ENCODE data around the gene ACYP2. TPM values are rescaled to one million over a fixed set of nuclear protein-coding genes. Genes with fewer than 3 reads are reported as not detected.

Gene ACYP2
- total RNA-seq, 6 donors from 2014 or later, result 8.9 to 15.7 (median 14.8) TPM

GRCh38 chr2:54189539-54189938 is 74.1 kb downstream of the ACYP2 start:
- H3K4me3 ChIP-seq, result no peak overlapping the region
- no peaks in the 10 kb centered on the region for H3K4me1 ChIP-seq
- no peaks in the 10 kb centered on the region for H3K27me3 ChIP-seq
- DNase-seq (no peak), ATAC-seq (ENCODE audit: low FRiP score in 2 of 2) (no peak)
- WGBS, 2 donors, result 78 to 90% methylated on average over 2 of the region's 2 CpGs
- H3K36me3 ChIP-seq, result no peaks in the 10 kb centered on the region
- H3K27ac ChIP-seq, result no peak overlapping the region
- no peaks in the 10 kb centered on the region for H3K9me3 ChIP-seq
- TF ChIP-seq POLR2AphosphoS5 (IDR thresholded peaks at IDR 0.05) (no peak), POLR2A (IDR thresholded peaks at IDR 0.05) (no peak), CTCF (IDR thresholded peaks at IDR 0.05) (no peak), EP300 (IDR thresholded peaks at IDR 0.05) (no peak)

- Histone ChIP-seq H3K27ac (no peak overlapping the region), H3K36me3 (no peaks in the 10 kb centered on the region), H3K9me3 (no peaks in the 10 kb centered on the region), H3K4me3 (no peak overlapping the region), H3K27me3 (no peaks in the 10 kb centered on the region), H3K4me1 (no peaks in the 10 kb centered on the region)
- 88 to 97% methylated on average over 2 of the region's 2 CpGs for WGBS, 2 donors
- ATAC-seq (ENCODE audit: low FRiP score in 2 of 2), result no peak
- no peak for DNase-seq
- TF ChIP-seq EP300 (IDR thresholded peaks at IDR 0.05), result no peak
- no peak for TF ChIP-seq CTCF (IDR thresholded peaks at IDR 0.05)
- no peak for TF ChIP-seq POLR2AphosphoS5 (IDR thresholded peaks at IDR 0.05)
- no peak for TF ChIP-seq POLR2A (IDR thresholded peaks at IDR 0.05)
Measured at GRCh38 chr2:54191361-54192135, 76.1 kb downstream of the ACYP2 start.

GRCh38 chr2:54194761-54195750 is 79.6 kb downstream of the ACYP2 start:
- H3K36me3 ChIP-seq, result no peaks in the 10 kb centered on the region
- 88 to 91% methylated on average over 8 of the region's 8 CpGs for WGBS, 2 donors
- TF ChIP-seq POLR2A (IDR thresholded peaks at IDR 0.05), result no peak
- TF ChIP-seq CTCF (IDR thresholded peaks at IDR 0.05), result no peak
- no peak for TF ChIP-seq EP300 (IDR thresholded peaks at IDR 0.05)
- ATAC-seq (ENCODE audit: low FRiP score in 2 of 2), result no peak
- no peak overlapping the region for H3K4me3 ChIP-seq
- no peak overlapping the region for H3K27ac ChIP-seq
- no peaks in the 10 kb centered on the region for H3K4me1 ChIP-seq
- H3K9me3 ChIP-seq, result no peaks in the 10 kb centered on the region
- peak in 1 of 2 donors; percentile 3 for DNase-seq
- no peaks in the 10 kb centered on the region for H3K27me3 ChIP-seq

GRCh38 chr2:54196646-54197045 is 81.2 kb downstream of the ACYP2 start:
- no peak for TF ChIP-seq CTCF (IDR thresholded peaks at IDR 0.05)
- no peak for TF ChIP-seq EP300 (IDR thresholded peaks at IDR 0.05)
- TF ChIP-seq POLR2A (IDR thresholded peaks at IDR 0.05), result no peak
- TF ChIP-seq POLR2AphosphoS5 (IDR thresholded peaks at IDR 0.05), result no peak
- 83 to 89% methylated on average over 5 of the region's 5 CpGs for WGBS, 2 donors
- Histone ChIP-seq H3K36me3 (no peaks in the 10 kb centered on the region), H3K4me1 (no peaks in the 10 kb centered on the region), H3K9me3 (no peaks in the 10 kb centered on the region), H3K27me3 (no peaks in the 10 kb centered on the region), H3K27ac (no peak overlapping the region), H3K4me3 (no peak overlapping the region)
- DNase-seq (no peak), ATAC-seq (ENCODE audit: low FRiP score in 2 of 2) (no peak)
